Naive thymus-derived CD4-positive, alpha-beta T cell (primary cell): ENCODE measurements around the gene CHKA. TPM values are rescaled to one million over a fixed set of nuclear protein-coding genes. Genes with fewer than 3 reads are reported as not detected.

Source experiments
- ATAC-seq: fragments of 150-1000 bp; cut with Tn5 transposase; 2 replicates; pipeline ENCODE4 v1.10.0; 2021; ENCODE audit warnings: mild to moderate bottlenecking, moderate library complexity
- CTCF ChIA-PET: fragments of 350-600 bp; sonication (Branson Sonifier 250); formaldehyde crosslinking; loops from one replicate; lab custom pipeline; 2021; ENCODE audit warnings: antibody characterized with exemption; lab: Charles Lee
- POLR2A ChIA-PET: fragments of 350-600 bp; sonication (Branson Sonifier 250); formaldehyde crosslinking; loops from one replicate; lab custom pipeline; 2021; ENCODE audit warnings: antibody characterized with exemption, inconsistent platforms; lab: Charles Lee
- DNase-seq, 9 donors: peaks; one replicate each; pipeline versions ENCODE4 v3.0.0 to v3.0.0-alpha.2; 2020 to 2022; ENCODE audit warnings: mixed read lengths in 1 of 9
- H3K27ac ChIP-seq: one replicate; pipeline ENCODE4 v1.7.0; 2013; ENCODE audit warnings: mild to moderate bottlenecking, low read depth, low read length, moderate library complexity
- H3K27me3 ChIP-seq, 2 donors: one replicate each; pipeline ENCODE4 v1.7.0; 2013; ENCODE audit warnings: low read length in 2 of 2, mild to moderate bottlenecking in 2 of 2, moderate library complexity in 2 of 2; ENCODE audit not compliant: control insufficient read depth in 2 of 2, insufficient read depth in 2 of 2
- H3K36me3 ChIP-seq, 3 experiments: 1 replicate in 2 of 3; 2 replicates in 1 of 3; pipeline ENCODE4 v1.7.0; 2013; ENCODE audit warnings: low read length in 3 of 3, mild to moderate bottlenecking in 3 of 3, moderate library complexity in 1 of 3; ENCODE audit not compliant: insufficient read depth in 3 of 3, control insufficient read depth in 2 of 3
- H3K4me1 ChIP-seq, 2 donors: one replicate each; pipeline ENCODE4 v1.7.0; 2013; ENCODE audit warnings: low read length in 2 of 2, mild to moderate bottlenecking in 2 of 2, moderate library complexity in 1 of 2; ENCODE audit not compliant: control insufficient read depth in 2 of 2, insufficient read depth in 2 of 2
- H3K4me3 ChIP-seq: 2 replicates; pipeline ENCODE4 v1.7.0; 2013; ENCODE audit warnings: mild to moderate bottlenecking, low read length
- H3K9me3 ChIP-seq, 3 experiments: 1 replicate in 2 of 3; 2 replicates in 1 of 3; pipeline ENCODE4 v1.7.0; 2013; ENCODE audit warnings: low read length in 3 of 3; ENCODE audit not compliant: control insufficient read depth in 2 of 3
- H3K27ac Mint-ChIP-seq, 9 donors: one replicate each; pipeline ENCODE4 v1.8.0; 2020 to 2022; ENCODE audit warnings: mixed read lengths in 9 of 9, mild to moderate bottlenecking in 8 of 9, moderate library complexity in 5 of 9, inconsistent platforms in 2 of 9
- H3K27me3 Mint-ChIP-seq, 5 donors: one replicate each; pipeline ENCODE4 v1.8.0; 2021 to 2022; ENCODE audit warnings: mixed read lengths in 5 of 5, mild to moderate bottlenecking in 1 of 5
- H3K36me3 Mint-ChIP-seq, 5 donors: one replicate each; pipeline ENCODE4 v1.8.0; 2020 to 2022; ENCODE audit warnings: mixed read lengths in 5 of 5, mild to moderate bottlenecking in 3 of 5, inconsistent platforms in 1 of 5
- H3K4me1 Mint-ChIP-seq, 7 donors: one replicate each; pipeline ENCODE4 v1.8.0; 2020 to 2022; ENCODE audit warnings: mixed read lengths in 7 of 7, mild to moderate bottlenecking in 3 of 7, inconsistent platforms in 1 of 7
- H3K4me3 Mint-ChIP-seq, 10 donors: one replicate each; pipeline ENCODE4 v1.8.0; 2020 to 2022; ENCODE audit warnings: mild to moderate bottlenecking in 10 of 10, mixed read lengths in 10 of 10, moderate library complexity in 6 of 10, inconsistent platforms in 2 of 10
- H3K9me3 Mint-ChIP-seq, 11 donors: one replicate each; pipeline ENCODE4 v1.8.0; 2020 to 2022; ENCODE audit warnings: mixed read lengths in 11 of 11, mild to moderate bottlenecking in 4 of 11, inconsistent platforms in 1 of 11, moderate library complexity in 1 of 11
- intact Hi-C, 2 donors: fragments of 100-400 bp; cut with micrococcal nuclease; formaldehyde crosslinking; loops; one replicate each; pipeline ENCODE4 v1.15.1; 2023
- polyA plus RNA-seq, 2 donors: library from polyadenylated mRNA; unstranded; fragments of 300-500 nt; fragmentation: Illumina TruSeq; gene quantifications; one replicate each; pipeline ENCODE4 v1.2.3, GENCODE V29; 2021
- total RNA-seq, 6 experiments: library from RNA in 5 of 6; stranded (reverse) in 5 of 6; gene quantifications; 1 replicate in 5 of 6; 2 replicates in 1 of 6; pipeline ENCODE4 v1.2.3 and lab custom pipeline; 2021 to 2026

Gene CHKA
- total and polyA plus RNA-seq, 7 experiments from 2014 or later = 1.4 to 31.3 (median 7.1) TPM

GRCh38 chr11:68037411-68038225 is 83.6 kb downstream of the CHKA start:
- H3K27ac Mint-ChIP-seq = peak overlapping the region; percentile 43 to 87 (median 77)
- ChIA-PET CTCF (no interaction called here), POLR2A (interaction anchor here (0.7 to 1.1 kb wide), 4 partner anchors 8 to 416 kb away, joined by 3 read pairs; no protein-coding TSS in a partner anchor)
- Histone ChIP-seq H3K9me3 (no peaks in the 10 kb centered on the region), H3K36me3 (peaks cover 0 to 38% (median 0%) of the 10 kb centered on the region in 3 experiments), H3K4me3 (no peak overlapping the region), H3K27me3 (no peaks in the 10 kb centered on the region), H3K4me1 (peaks cover 8 to 20% of the 10 kb centered on the region in 2 donors), H3K27ac (peak overlapping the region; percentile 88)
- no peaks in the 10 kb centered on the region for H3K9me3 Mint-ChIP-seq
- no peaks in the 10 kb centered on the region for H3K27me3 Mint-ChIP-seq
- DNase-seq (no peak), ATAC-seq (no peak)
- peaks cover 14 to 30% (median 25%) of the 10 kb centered on the region in 7 donors for H3K4me1 Mint-ChIP-seq
- H3K36me3 Mint-ChIP-seq = peaks cover 0 to 9% (median 0%) of the 10 kb centered on the region in 5 donors
- H3K4me3 Mint-ChIP-seq = peak overlapping the region in 8 of 10 donors; percentile 15 to 93 (median 44)
- intact Hi-C loops = loop anchor here (1.0 to 10.0 kb wide), 4 partner anchors 82 to 237 kb away; partner anchors contain the start of genes C11orf24 (in 1 of the 2), CHKA (in 1 of the 2) and KMT5B (in 1 of the 2)

DNA sequence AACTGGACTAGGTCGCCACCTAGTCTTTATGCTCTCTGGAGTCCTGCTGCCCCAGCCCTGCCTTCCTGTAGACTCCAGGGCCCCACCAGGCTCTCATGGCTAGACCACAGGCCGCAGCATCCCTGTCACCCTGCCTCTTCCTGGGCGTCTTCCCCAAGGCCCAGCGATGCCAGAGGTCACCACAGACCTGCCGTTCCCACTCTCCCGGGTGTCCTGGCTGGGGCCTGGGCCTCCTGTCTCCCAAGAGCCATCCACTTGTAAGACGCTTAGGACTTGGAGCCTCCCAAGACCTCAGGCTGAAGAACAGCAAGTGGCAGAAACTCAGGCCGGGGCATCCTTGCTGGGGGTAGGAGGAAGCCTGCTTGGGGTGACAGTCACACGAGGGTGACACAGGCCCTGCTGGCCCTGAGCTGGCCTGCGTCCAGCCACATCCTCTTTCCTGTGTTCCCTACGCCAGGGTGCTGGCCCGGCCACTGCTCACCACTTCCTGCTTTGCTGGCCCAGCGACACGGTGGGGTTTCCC is 84.4 kb downstream of the CHKA start:
- Mint-ChIP-seq H3K36me3 (peaks cover 0 to 10% (median under 1%) of the 10 kb centered on the region in 5 donors), H3K27me3 (no peaks in the 10 kb centered on the region), H3K9me3 (no peaks in the 10 kb centered on the region), H3K27ac (peak overlapping the region; percentile 48 to 87 (median 77)), H3K4me1 (peaks cover 14 to 33% (median 26%) of the 10 kb centered on the region in 7 donors), H3K4me3 (peak overlapping the region in 8 of 10 donors; percentile 15 to 81 (median 41))
- Histone ChIP-seq H3K4me1 (peaks cover 12 to 24% of the 10 kb centered on the region in 2 donors), H3K4me3 (no peak overlapping the region), H3K27me3 (no peaks in the 10 kb centered on the region), H3K27ac (peak overlapping the region; percentile 88), H3K9me3 (no peaks in the 10 kb centered on the region), H3K36me3 (peaks cover 0 to 37% (median 0%) of the 10 kb centered on the region in 3 experiments)
- ChIA-PET CTCF (no interaction called here), POLR2A (interaction anchor here (1.1 kb wide), 1 partner anchor 31 kb away, joined by 3 read pairs; no protein-coding TSS in a partner anchor)
- intact Hi-C loops = loop anchor here (1.0 to 10.0 kb wide), 3 partner anchors 81 to 238 kb away; partner anchors contain the start of genes C11orf24 (in 1 of the 2) and KMT5B (in 1 of the 2)
- no peak for DNase-seq
- ATAC-seq = peak; percentile 81

- no peak for ATAC-seq
- Mint-ChIP-seq H3K4me3 (peak overlapping the region in 1 of 10 donors; percentile 81), H3K36me3 (peaks cover 0 to 13% (median 4%) of the 10 kb centered on the region in 5 donors), H3K9me3 (no peaks in the 10 kb centered on the region), H3K27ac (peak overlapping the region in 6 of 9 donors; percentile 51 to 87 (median 80)), H3K27me3 (no peaks in the 10 kb centered on the region), H3K4me1 (peaks cover 15 to 35% (median 27%) of the 10 kb centered on the region in 7 donors)
- no peak overlapping the region for H3K27ac ChIP-seq
- intact Hi-C loops = loop anchor here in 1 of 2 donors (10.0 kb wide), 2 partner anchors 179 to 239 kb away; partner anchors contain the start of genes C11orf24 and KMT5B
- no peak overlapping the region for H3K4me3 ChIP-seq
- H3K4me1 ChIP-seq = peaks cover 17 to 30% of the 10 kb centered on the region in 2 donors
- H3K27me3 ChIP-seq = no peaks in the 10 kb centered on the region
- H3K36me3 ChIP-seq = peaks cover 0 to 37% (median 0%) of the 10 kb centered on the region in 3 experiments
- CTCF ChIA-PET = no interaction called here
- no peak for DNase-seq
- POLR2A ChIA-PET = no interaction called here
- H3K9me3 ChIP-seq = no peaks in the 10 kb centered on the region
Observed at GRCh38 chr11:68036141-68036716, 85.0 kb downstream of the CHKA start.

- peaks cover 14 to 28% of the 10 kb centered on the region in 2 donors for H3K4me1 ChIP-seq
- H3K4me3 ChIP-seq = no peak overlapping the region
- H3K27ac ChIP-seq = no peak overlapping the region
- no peaks in the 10 kb centered on the region for H3K9me3 ChIP-seq
- H3K4me1 Mint-ChIP-seq = peaks cover 15 to 39% (median 30%) of the 10 kb centered on the region in 7 donors
- H3K4me3 Mint-ChIP-seq = no peak overlapping the region
- peak overlapping the region in 5 of 9 donors; percentile 12 to 56 (median 39) for H3K27ac Mint-ChIP-seq
- DNase-seq = no peak
- H3K27me3 ChIP-seq = no peaks in the 10 kb centered on the region
- H3K36me3 Mint-ChIP-seq = peaks cover 0 to 13% (median 4%) of the 10 kb centered on the region in 5 donors
- CTCF ChIA-PET = no interaction called here
- ATAC-seq = no peak
- POLR2A ChIA-PET = interaction anchor here (0.6 kb wide), 1 partner anchor 1372 kb away, joined by 3 read pairs; no protein-coding TSS in a partner anchor
- no peaks in the 10 kb centered on the region for H3K9me3 Mint-ChIP-seq
- intact Hi-C loops = loop anchor here in 1 of 2 donors (10.0 kb wide), 2 partner anchors 179 to 239 kb away; partner anchors contain the start of genes C11orf24 and KMT5B
- peaks cover 0 to 41% (median 0%) of the 10 kb centered on the region in 3 experiments for H3K36me3 ChIP-seq
- no peaks in the 10 kb centered on the region for H3K27me3 Mint-ChIP-seq
Observed at GRCh38 chr11:68035266-68035876, 85.8 kb downstream of the CHKA start.

DNA sequence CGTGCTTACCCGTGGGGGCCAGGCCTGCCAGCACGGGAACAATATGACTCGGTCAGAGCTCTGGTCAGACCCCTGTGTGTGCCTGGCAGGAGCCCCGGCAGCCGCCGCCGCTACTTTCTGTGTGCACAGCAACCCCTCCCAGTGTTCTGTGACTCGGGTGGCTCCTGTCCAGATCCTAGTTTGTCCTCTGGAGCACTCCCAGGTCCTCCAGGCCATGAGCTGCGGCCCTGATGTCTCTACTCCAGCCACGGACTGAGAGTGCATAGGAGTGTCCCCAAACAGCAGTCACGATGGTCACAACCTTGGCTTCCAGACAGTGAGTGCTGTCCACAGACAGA is 87.5 kb downstream of the CHKA start:
- CTCF ChIA-PET = no interaction called here
- no peak for ATAC-seq
- Histone ChIP-seq H3K4me3 (no peak overlapping the region), H3K4me1 (peaks cover 11 to 28% of the 10 kb centered on the region in 2 donors), H3K9me3 (no peaks in the 10 kb centered on the region), H3K36me3 (peaks cover 0 to 41% (median 0%) of the 10 kb centered on the region in 3 experiments), H3K27ac (no peak overlapping the region), H3K27me3 (no peaks in the 10 kb centered on the region)
- no peaks in the 10 kb centered on the region for H3K27me3 Mint-ChIP-seq
- intact Hi-C loops = loop anchor here in 1 of 2 donors (10.0 kb wide), 2 partner anchors 181 to 241 kb away; partner anchors contain the start of genes C11orf24 and KMT5B
- DNase-seq = no peak
- POLR2A ChIA-PET = no interaction called here
- peak overlapping the region in 1 of 9 donors; percentile 23 for H3K27ac Mint-ChIP-seq
- peak overlapping the region in 3 of 10 donors; percentile 3 to 41 (median 21) for H3K4me3 Mint-ChIP-seq
- H3K36me3 Mint-ChIP-seq = peaks cover 0 to 13% (median 3%) of the 10 kb centered on the region in 5 donors
- no peaks in the 10 kb centered on the region for H3K9me3 Mint-ChIP-seq
- peaks cover 20 to 45% (median 35%) of the 10 kb centered on the region in 7 donors for H3K4me1 Mint-ChIP-seq
